Fibroblast of mammary gland (primary cell): ENCODE measurements around the gene ZNF358.

ENCODE experiments used
- DNase-seq: peaks from one replicate; pipeline ENCODE4 v3.0.0-alpha.2; 2010; ENCODE audit warnings: low read depth
- H3K4me3 ChIP-seq: 2 replicates; pipeline ENCODE4 v1.5.1; 2011; ENCODE audit warnings: low read depth, mild to moderate bottlenecking, low read length, moderate library complexity; ENCODE audit not compliant: control insufficient read depth
- TF ChIP-seq, protein P1 (sequence below): conservative IDR thresholded peaks from 2 replicates; pipeline ENCODE4 v1.5.1; 2011; ENCODE audit warnings: low read depth, low read length, inconsistent platforms; ENCODE audit not compliant: control insufficient read depth, insufficient read depth

The ZNF358 gene

DNA sequence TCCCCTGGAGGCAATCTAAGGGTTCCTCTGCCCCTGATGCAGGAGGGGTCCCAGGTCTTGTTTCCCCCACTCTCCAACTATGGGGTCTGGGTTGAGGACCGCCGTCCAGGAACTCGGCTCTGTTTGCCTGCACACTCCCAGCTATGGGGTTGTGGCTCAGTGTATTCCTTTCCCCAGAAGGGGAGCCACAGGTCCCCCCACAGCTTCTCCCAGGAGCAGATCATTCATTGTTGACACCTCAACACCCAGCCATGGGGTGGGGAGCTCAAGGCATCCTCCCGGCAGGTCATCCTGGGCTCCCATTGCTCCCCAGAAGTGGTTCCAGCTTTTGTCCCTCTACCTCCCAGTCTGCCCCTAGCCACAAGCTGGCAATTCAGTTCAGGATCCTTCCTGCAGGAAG lies 975 bp downstream of the ZNF358 start:
- TF ChIP-seq, protein P1, sequence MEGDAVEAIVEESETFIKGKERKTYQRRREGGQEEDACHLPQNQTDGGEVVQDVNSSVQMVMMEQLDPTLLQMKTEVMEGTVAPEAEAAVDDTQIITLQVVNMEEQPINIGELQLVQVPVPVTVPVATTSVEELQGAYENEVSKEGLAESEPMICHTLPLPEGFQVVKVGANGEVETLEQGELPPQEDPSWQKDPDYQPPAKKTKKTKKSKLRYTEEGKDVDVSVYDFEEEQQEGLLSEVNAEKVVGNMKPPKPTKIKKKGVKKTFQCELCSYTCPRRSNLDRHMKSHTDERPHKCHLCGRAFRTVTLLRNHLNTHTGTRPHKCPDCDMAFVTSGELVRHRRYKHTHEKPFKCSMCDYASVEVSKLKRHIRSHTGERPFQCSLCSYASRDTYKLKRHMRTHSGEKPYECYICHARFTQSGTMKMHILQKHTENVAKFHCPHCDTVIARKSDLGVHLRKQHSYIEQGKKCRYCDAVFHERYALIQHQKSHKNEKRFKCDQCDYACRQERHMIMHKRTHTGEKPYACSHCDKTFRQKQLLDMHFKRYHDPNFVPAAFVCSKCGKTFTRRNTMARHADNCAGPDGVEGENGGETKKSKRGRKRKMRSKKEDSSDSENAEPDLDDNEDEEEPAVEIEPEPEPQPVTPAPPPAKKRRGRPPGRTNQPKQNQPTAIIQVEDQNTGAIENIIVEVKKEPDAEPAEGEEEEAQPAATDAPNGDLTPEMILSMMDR: no peak
- peak overlapping the region; percentile 64 for H3K4me3 ChIP-seq
- DNase-seq: no peak

DNA sequence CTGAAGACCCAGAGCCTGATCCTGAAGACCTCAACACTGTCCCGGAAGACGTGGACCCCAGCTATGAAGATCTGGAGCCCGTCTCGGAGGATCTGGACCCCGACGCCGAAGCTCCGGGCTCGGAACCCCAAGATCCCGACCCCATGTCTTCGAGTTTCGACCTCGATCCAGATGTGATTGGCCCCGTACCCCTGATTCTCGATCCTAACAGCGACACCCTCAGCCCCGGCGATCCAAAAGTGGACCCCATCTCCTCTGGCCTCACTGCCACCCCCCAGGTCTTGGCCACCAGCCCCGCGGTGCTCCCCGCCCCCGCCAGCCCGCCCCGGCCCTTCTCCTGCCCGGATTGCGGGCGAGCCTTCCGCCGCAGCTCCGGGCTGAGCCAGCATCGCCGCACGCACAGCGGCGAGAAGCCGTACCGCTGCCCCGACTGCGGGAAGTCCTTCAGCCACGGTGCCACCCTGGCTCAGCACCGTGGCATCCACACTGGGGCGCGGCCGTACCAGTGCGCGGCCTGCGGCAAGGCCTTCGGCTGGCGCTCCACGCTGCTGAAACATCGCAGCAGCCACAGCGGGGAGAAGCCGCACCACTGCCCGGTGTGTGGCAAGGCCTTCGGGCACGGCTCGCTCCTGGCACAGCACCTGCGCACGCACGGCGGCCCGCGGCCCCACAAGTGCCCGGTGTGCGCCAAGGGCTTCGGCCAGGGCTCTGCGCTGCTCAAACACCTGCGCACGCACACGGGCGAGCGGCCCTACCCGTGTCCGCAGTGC lies 3.6 kb downstream of the ZNF358 start:
- H3K4me3 ChIP-seq: no peak overlapping the region
- no peak for DNase-seq
- TF ChIP-seq, protein P1: no peak

DNA sequence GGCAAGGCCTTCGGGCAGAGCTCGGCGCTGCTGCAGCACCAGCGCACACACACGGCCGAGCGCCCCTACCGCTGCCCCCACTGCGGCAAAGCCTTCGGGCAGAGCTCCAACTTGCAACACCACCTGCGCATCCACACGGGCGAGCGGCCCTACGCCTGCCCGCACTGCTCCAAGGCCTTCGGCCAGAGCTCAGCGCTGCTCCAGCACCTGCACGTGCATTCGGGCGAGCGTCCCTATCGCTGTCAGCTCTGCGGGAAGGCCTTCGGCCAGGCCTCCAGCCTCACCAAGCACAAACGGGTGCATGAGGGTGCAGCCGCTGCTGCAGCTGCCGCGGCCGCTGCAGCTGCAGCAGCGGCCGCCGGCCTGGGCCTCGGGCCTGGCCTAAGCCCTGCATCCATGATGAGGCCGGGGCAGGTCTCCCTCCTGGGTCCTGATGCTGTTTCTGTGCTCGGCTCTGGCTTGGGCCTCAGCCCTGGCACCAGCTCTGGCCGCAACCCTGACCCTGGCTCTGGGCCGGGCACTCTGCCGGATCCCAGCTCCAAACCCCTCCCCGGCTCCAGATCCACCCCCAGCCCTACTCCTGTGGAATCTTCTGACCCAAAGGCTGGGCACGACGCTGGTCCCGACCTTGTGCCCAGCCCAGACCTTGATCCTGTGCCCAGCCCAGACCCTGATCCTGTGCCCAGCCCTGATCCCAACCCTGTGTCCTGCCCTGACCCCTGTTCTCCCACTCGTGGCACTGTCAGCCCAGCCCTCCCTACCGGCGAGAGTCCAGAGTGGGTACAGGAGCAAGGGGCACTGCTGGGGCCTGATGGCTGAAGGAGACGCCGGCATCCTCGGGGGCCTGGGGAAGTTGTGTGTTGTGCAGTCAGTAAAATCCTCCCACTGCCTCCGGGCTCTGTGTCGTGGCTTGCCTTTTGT lies 4.5 kb downstream of the ZNF358 start:
- H3K4me3 ChIP-seq: no peak overlapping the region
- TF ChIP-seq, protein P1: no peak
- DNase-seq: no peak

DNA sequence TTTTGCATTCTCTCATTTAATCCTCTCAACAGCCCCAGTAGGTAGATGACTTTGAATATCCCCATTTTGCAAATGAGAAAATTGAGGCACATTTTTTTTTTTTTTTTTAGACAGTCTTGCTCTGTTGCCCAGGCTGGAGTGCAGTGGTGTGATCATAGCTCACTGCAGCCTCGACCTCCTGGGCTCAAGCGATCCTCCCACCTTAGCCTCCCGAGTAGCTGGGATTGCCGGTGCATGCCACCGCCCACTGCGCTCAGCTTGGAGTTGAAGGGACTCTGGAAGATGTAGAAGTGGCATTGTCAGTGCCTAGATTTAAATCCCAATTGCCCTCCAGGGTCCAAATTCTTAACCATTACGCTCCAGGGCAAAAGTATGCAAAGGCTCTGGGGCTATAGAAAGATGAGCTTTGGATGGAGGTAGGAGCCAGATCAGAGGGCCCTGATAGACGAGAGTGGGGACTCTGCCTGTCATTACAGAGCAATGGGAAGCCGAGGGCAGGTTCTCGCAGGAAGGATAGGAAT lies 5.7 kb downstream of the ZNF358 start:
- TF ChIP-seq, protein P1: no peak
- no peak for DNase-seq
- peak overlapping the region; percentile 70 for H3K4me3 ChIP-seq

DNA sequence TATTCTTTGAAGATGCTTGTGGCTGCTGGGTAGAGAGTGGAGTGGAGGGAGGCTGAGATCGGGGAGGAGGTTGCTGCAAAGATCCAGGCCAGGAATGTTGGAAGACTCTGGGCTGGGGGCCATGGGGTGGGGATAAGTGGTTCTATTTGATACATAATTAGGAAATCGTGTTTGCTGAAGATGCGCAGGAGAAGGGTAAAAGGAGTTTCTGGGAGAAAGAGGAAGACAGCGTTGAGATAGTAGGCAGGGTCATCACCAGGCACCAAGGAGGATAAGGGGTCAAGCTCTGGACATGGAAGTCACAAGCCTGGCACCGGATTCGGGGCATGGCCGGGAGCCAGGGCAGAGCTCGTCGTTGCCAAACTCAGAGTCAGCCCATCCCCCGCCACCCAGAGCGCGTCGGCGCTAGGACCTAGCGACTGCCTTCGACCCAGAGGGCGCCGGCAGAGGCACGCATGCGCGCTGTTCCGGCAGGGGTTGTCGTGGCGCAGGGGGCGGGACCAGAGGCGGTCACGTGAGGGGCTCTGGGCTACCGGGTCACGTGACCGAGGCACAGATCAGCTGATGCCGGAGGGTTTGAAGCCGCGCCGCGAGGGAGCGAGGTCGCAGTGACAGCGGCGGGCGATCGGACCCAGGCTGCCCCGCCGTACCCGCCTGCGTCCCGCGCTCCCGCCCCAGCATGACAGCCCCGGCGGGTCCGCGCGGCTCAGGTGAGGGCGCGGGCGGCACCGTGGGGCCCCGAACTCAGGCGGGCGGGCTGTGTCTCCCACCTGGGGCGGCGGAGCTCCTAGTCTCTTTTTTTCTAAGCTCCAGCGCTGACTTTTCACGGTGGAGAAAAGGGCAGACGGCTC lies 6.4 kb downstream of the ZNF358 start, which contains the start of gene MCOLN1:
MCOLN1 (plus strand) TSS at position 553 of the 851 bp plus-strand sequence; CDS start at position 680, 127 bp downstream.
- peak within 1 kb of the TSS; percentile 70 for H3K4me3 ChIP-seq
- DNase-seq: peak; percentile 94
- TF ChIP-seq, protein P1: no peak
